GM18505 (cell line): ENCODE data around the gene TIMM17B.

Source experiments
- ATAC-seq: cut with Tn5 transposase; IDR thresholded peaks from one replicate; pipeline ENCODE4 v1.9.1; 2021; ENCODE audit not compliant: unreplicated experiment
- POLR2A ChIP-seq: IDR thresholded peaks from 4 replicates; pipeline ENCODE4 v1.6.1; 2011; ENCODE audit warnings: borderline replicate concordance; ENCODE audit not compliant: insufficient read depth, insufficient read length; ENCODE audit errors: extremely low read depth

The TIMM17B gene

GRCh38 chrX:48897625-48898306 lies at the start of gene TIMM17B, which contains the start of gene PQBP1:
Gene TIMM17B (minus strand): TSS chrX:48897768. CDS start chrX:48897749, 19 bp downstream.
Gene PQBP1 (plus strand): TSS chrX:48897930. CDS start chrX:48898510, 580 bp downstream.
- TF ChIP-seq POLR2A, result peak; percentile 87
- ATAC-seq, result peak; percentile 88

- TF ChIP-seq POLR2A, result no peak
- ATAC-seq, result no peak
These were observed 48.2 kb upstream of the TIMM17B start for GRCh38 chrX:48945517-48946348.

- no peak for TF ChIP-seq POLR2A
- no peak for ATAC-seq
These were observed 45.3 kb upstream of the TIMM17B start for GRCh38 chrX:48942895-48943294.

GRCh38 chrX:48940404-48940955 lies 42.9 kb upstream of the TIMM17B start:
- TF ChIP-seq POLR2A, result no peak
- no peak for ATAC-seq

GRCh38 chrX:48939524-48940228 lies 42.1 kb upstream of the TIMM17B start:
- ATAC-seq, result no peak
- TF ChIP-seq POLR2A, result peak; percentile 24

- TF ChIP-seq POLR2A, result no peak
- ATAC-seq, result peak; percentile 46
These were observed 41.3 kb upstream of the TIMM17B start for GRCh38 chrX:48938721-48939425.

- ATAC-seq, result peak; percentile 64
- TF ChIP-seq POLR2A, result peak; percentile 36
These were observed 39.7 kb upstream of the TIMM17B start for GRCh38 chrX:48937054-48937907.

GRCh38 chrX:48936429-48937053 lies 39.0 kb upstream of the TIMM17B start:
- ATAC-seq, result peak; percentile 0

GRCh38 chrX:48935301-48935670 lies 37.7 kb upstream of the TIMM17B start:
- ATAC-seq, result no peak
- no peak for TF ChIP-seq POLR2A

More at GRCh38 chrX:48936429-48937053, 39.0 kb upstream of the TIMM17B start:
- TF ChIP-seq POLR2A, result no peak

GRCh38 chrX:48934581-48935300 lies 37.2 kb upstream of the TIMM17B start:
- TF ChIP-seq POLR2A, result no peak
- no peak for ATAC-seq

- ATAC-seq, result no peak
These were observed 36.2 kb upstream of the TIMM17B start for GRCh38 chrX:48933757-48934156.

More at GRCh38 chrX:48933757-48934156, 36.2 kb upstream of the TIMM17B start:
- TF ChIP-seq POLR2A, result no peak
